ENCODE data around the gene EPHA7. TPM values are rescaled to one million over a fixed set of nuclear protein-coding genes. Genes with fewer than 3 reads are reported as not detected.

Gene EPHA7
- polyA plus RNA-seq, 1 donor = 8.1 TPM

- DNase-seq (ENCODE audit: low read depth) = no peak
These were observed 93.6 kb downstream of the EPHA7 start for GRCh38 chr6:93325761-93326160.

GRCh38 chr6:93323630-93324029 lies 95.7 kb downstream of the EPHA7 start:
- no peak for DNase-seq (ENCODE audit: low read depth)

GRCh38 chr6:93322651-93323050 lies 96.7 kb downstream of the EPHA7 start:
- no peak for DNase-seq (ENCODE audit: low read depth)

GRCh38 chr6:93319304-93319703 lies 100.1 kb downstream of the EPHA7 start:
- no peak for DNase-seq (ENCODE audit: low read depth)

- no peak for DNase-seq (ENCODE audit: low read depth)
These were observed 101.2 kb downstream of the EPHA7 start for GRCh38 chr6:93318121-93318520.

GRCh38 chr6:93317592-93317991 lies 101.8 kb downstream of the EPHA7 start:
- DNase-seq (ENCODE audit: low read depth) = no peak

- no peak for DNase-seq (ENCODE audit: low read depth)
These were observed 111.6 kb downstream of the EPHA7 start for GRCh38 chr6:93307505-93308409.

GRCh38 chr6:93305088-93305487 lies 114.3 kb downstream of the EPHA7 start:
- DNase-seq (ENCODE audit: low read depth) = no peak

GRCh38 chr6:93304505-93304904 lies 114.9 kb downstream of the EPHA7 start:
- DNase-seq (ENCODE audit: low read depth) = no peak

- DNase-seq (ENCODE audit: low read depth) = no peak
These were observed 118.7 kb downstream of the EPHA7 start for GRCh38 chr6:93300661-93301060.

GRCh38 chr6:93299622-93300021 lies 119.7 kb downstream of the EPHA7 start:
- no peak for DNase-seq (ENCODE audit: low read depth)

GRCh38 chr6:93295631-93296030 lies 123.7 kb downstream of the EPHA7 start:
- no peak for DNase-seq (ENCODE audit: low read depth)

- no peak for DNase-seq (ENCODE audit: low read depth)
These were observed 124.5 kb downstream of the EPHA7 start for GRCh38 chr6:93294879-93295278.

GRCh38 chr6:93293872-93294271 lies 125.5 kb downstream of the EPHA7 start:
- no peak for DNase-seq (ENCODE audit: low read depth)

- no peak for DNase-seq (ENCODE audit: low read depth)
These were observed 125.9 kb downstream of the EPHA7 start for GRCh38 chr6:93293460-93293859.

- no peak for DNase-seq (ENCODE audit: low read depth)
These were observed 136.8 kb downstream of the EPHA7 start for GRCh38 chr6:93282521-93283031.

- no peak for DNase-seq (ENCODE audit: low read depth)
These were observed 141.1 kb downstream of the EPHA7 start for GRCh38 chr6:93278241-93278640.

- DNase-seq (ENCODE audit: low read depth) = no peak
These were observed 146.5 kb downstream of the EPHA7 start for GRCh38 chr6:93272896-93273295.

- DNase-seq (ENCODE audit: low read depth) = no peak
These were observed 147.1 kb downstream of the EPHA7 start for GRCh38 chr6:93272211-93272610.

- peak; percentile 80 for DNase-seq (ENCODE audit: low read depth)
These were observed 153.1 kb downstream of the EPHA7 start for GRCh38 chr6:93266116-93266817.

GRCh38 chr6:93260881-93261280 lies 158.5 kb downstream of the EPHA7 start:
- no peak for DNase-seq (ENCODE audit: low read depth)

GRCh38 chr6:93259332-93259731 lies 160.0 kb downstream of the EPHA7 start:
- DNase-seq (ENCODE audit: low read depth) = no peak

GRCh38 chr6:93252930-93253329 lies 166.4 kb downstream of the EPHA7 start:
- DNase-seq (ENCODE audit: low read depth) = no peak

All from forelimb muscle (tissue), 1 donor.